ENCODE data around the gene ZNF84. TPM values are rescaled to one million over a fixed set of nuclear protein-coding genes. Genes with fewer than 3 reads are reported as not detected.

ZNF84 gene
- total RNA-seq, 6 experiments from 2014 or later, result 5.1 to 10.2 (median 8.5) TPM

- Histone ChIP-seq H3K4me1 (peaks cover 0 to 5% (median 0%) of the 10 kb centered on the region in 4 donors), H3K9me3 (peaks cover 0 to 48% (median 16%) of the 10 kb centered on the region in 4 donors), H3K27me3 (no peaks in the 10 kb centered on the region), H3K27ac (peak within 1 kb of the TSS; percentile 92 to 94 (median 93)), H3K36me3 (peaks cover 0 to 25% (median 19%) of the 10 kb centered on the region in 4 donors), H3K4me3 (peak within 1 kb of the TSS; percentile 74 to 89 (median 80))
- intact Hi-C loops (cut with DNase I), result no loop called here
- peak; percentile 96 to 97 (median 97) for DNase-seq
- peak; percentile 21 to 44 (median 34) for TF ChIP-seq CTCF (IDR thresholded peaks at IDR 0.05)
- peak; percentile 62 for TF ChIP-seq POLR2A (IDR thresholded peaks at IDR 0.05)
- ATAC-seq, result peak; percentile 81 to 85 (median 82)
- WGBS (ENCODE audit: insufficient coverage, low coverage, low lambda C conversion rate, missing lambda C conversion rate), result 1% methylated on average over 45 of the region's 69 CpGs
Measured at GRCh38 chr12:133080368-133081158, 43.3 kb downstream of the ZNF84 start, which contains the start of gene ZNF140. TSS of gene ZNF140 (plus strand) at chr12:133080923. CDS start at chr12:133081321, 398 bp downstream.

GRCh38 chr12:133081159-133081780 lies 44.0 kb downstream of the ZNF84 start:
- H3K4me3 ChIP-seq, result peak overlapping the region; percentile 74 to 89 (median 80)
- peaks cover 0 to 32% (median 23%) of the 10 kb centered on the region in 4 donors for H3K36me3 ChIP-seq
- DNase-seq (peak in 1 of 3 donors; percentile 42), ATAC-seq (no peak)
- H3K27me3 ChIP-seq, result no peaks in the 10 kb centered on the region
- intact Hi-C loops (cut with DNase I), result no loop called here
- H3K9me3 ChIP-seq, result peaks cover 0 to 54% (median 18%) of the 10 kb centered on the region in 4 donors
- 34% methylated on average over 9 of the region's 17 CpGs for WGBS (ENCODE audit: insufficient coverage, low coverage, low lambda C conversion rate, missing lambda C conversion rate)
- H3K27ac ChIP-seq, result peak overlapping the region; percentile 92 to 94 (median 93)
- TF ChIP-seq CTCF (IDR thresholded peaks at IDR 0.05) (no peak), POLR2A (IDR thresholded peaks at IDR 0.05) (no peak)
- peaks cover 0 to 5% (median 0%) of the 10 kb centered on the region in 4 donors for H3K4me1 ChIP-seq

- intact Hi-C loops (cut with DNase I), result no loop called here
- H3K9me3 ChIP-seq, result peaks cover 0 to 48% (median 19%) of the 10 kb centered on the region in 4 donors
- peaks cover 0 to 5% (median 0%) of the 10 kb centered on the region in 4 donors for H3K4me1 ChIP-seq
- H3K36me3 ChIP-seq, result peaks cover 0 to 45% (median 33%) of the 10 kb centered on the region in 4 donors
- no peak for TF ChIP-seq CTCF (IDR thresholded peaks at IDR 0.05)
- TF ChIP-seq POLR2A (IDR thresholded peaks at IDR 0.05), result no peak
- DNase-seq, result no peak
- H3K27ac ChIP-seq, result no peak overlapping the region
- H3K4me3 ChIP-seq, result no peak overlapping the region
- no peaks in the 10 kb centered on the region for H3K27me3 ChIP-seq
- ATAC-seq, result no peak
- 100% methylated on average over 4 of the region's 6 CpGs for WGBS (ENCODE audit: insufficient coverage, low coverage, low lambda C conversion rate, missing lambda C conversion rate)
Measured at GRCh38 chr12:133083345-133083744, 46.0 kb downstream of the ZNF84 start.

GRCh38 chr12:133105620-133106019 lies 68.3 kb downstream of the ZNF84 start:
- DNase-seq, result no peak
- Histone ChIP-seq H3K9me3 (peaks cover 4 to 90% (median 59%) of the 10 kb centered on the region in 4 donors), H3K36me3 (peaks cover 0 to 44% (median 16%) of the 10 kb centered on the region in 4 donors), H3K27ac (no peak overlapping the region), H3K4me1 (no peaks in the 10 kb centered on the region), H3K4me3 (no peak overlapping the region), H3K27me3 (no peaks in the 10 kb centered on the region)
- WGBS (ENCODE audit: insufficient coverage, low coverage, low lambda C conversion rate, missing lambda C conversion rate), result 71% methylated on average over 1 of the region's 3 CpGs
- no peak for ATAC-seq
- intact Hi-C loops (cut with DNase I), result no loop called here
- TF ChIP-seq POLR2A (IDR thresholded peaks at IDR 0.05) (no peak), CTCF (IDR thresholded peaks at IDR 0.05) (no peak)

Data from right lobe of liver (tissue), 6 donors.